Esophagus squamous epithelium (tissue), 5 donors: Measurements from ENCODE around the gene EPN2. TPM values are rescaled to one million over a fixed set of nuclear protein-coding genes. Genes with fewer than 3 reads are reported as not detected.
"Not testable (repeated sequence)": the region's sequence is repeated elsewhere in the genome, so short reads cannot be mapped to it uniquely, and the experiment has no call there.

Experiments
- DNase-seq: peaks from one replicate; lab custom pipeline; 2025; lab: John Stamatoyannopoulos, UW
- H3K27ac ChIP-seq, 4 donors: fragments of 200-600 bp; sonication (generic); one replicate each; pipeline ENCODE4 v1.5.1; 2016 to 2019; ENCODE audit warnings: mild to moderate bottlenecking in 1 of 4
- H3K27me3 ChIP-seq, 4 donors: fragments of 200-600 bp; sonication (generic); 1 replicate in 3 of 4; 2 replicates in 1 of 4; pipeline versions ENCODE4 v1.5.1 to v1.6.0; 2017 to 2021; ENCODE audit warnings: antibody characterized with exemption in 1 of 4
- H3K36me3 ChIP-seq, 3 donors: fragments of 200-600 bp; sonication (generic); one replicate each; pipeline ENCODE4 v1.5.1; 2016 to 2019
- H3K4me1 ChIP-seq, 3 donors: fragments of 200-600 bp; sonication (generic); one replicate each; pipeline ENCODE4 v1.5.1; 2017 to 2019
- H3K4me3 ChIP-seq, 4 donors: fragments of 200-600 bp; sonication (generic); 1 replicate in 3 of 4; 2 replicates in 1 of 4; pipeline ENCODE4 v1.5.1; 2016 to 2019; ENCODE audit warnings: mild to moderate bottlenecking in 2 of 4, moderate library complexity in 1 of 4
- H3K9me3 ChIP-seq, 3 donors: fragments of 200-600 bp; sonication (generic); one replicate each; pipeline ENCODE4 v1.5.1; 2016 to 2019
- POLR2A ChIP-seq, 4 donors: fragments of 450-650 bp; IDR thresholded peaks; one replicate each; pipeline ENCODE4 v1.6.1; 2017; ENCODE audit warnings: antibody characterized with exemption in 4 of 4, mild to moderate bottlenecking in 4 of 4, moderate library complexity in 3 of 4
- WGBS, 2 donors: methylation state at CpG; one replicate each; pipeline ENCODE4 v1.1.5; 2018; 5-methylcytosine and 5-hydroxymethylcytosine counted together
- intact Hi-C: fragments of 100-400 bp; cut with DNase I; formaldehyde crosslinking; loops from one replicate; pipeline ENCODE4 v1.15.0; 2022
- total RNA-seq, 4 donors: library from RNA; depleted of rRNA; stranded (reverse); fragments of >200 nt; gene quantifications; one replicate each; pipeline ENCODE4 v1.1.0, GENCODE V29; 2016
- TF ChIP-seq, protein P1 (sequence below), 6 experiments: fragments of 450-650 bp in 4 of 6; fragments of 200-600 bp in 2 of 6; sonication (generic) in 2 of 6; IDR thresholded peaks; one replicate each; pipeline ENCODE4 v1.5.1; 2016 to 2019; ENCODE audit warnings: antibody characterized with exemption in 6 of 6, mild to moderate bottlenecking in 4 of 6, moderate library complexity in 4 of 6
- donor health status: DM: yes; HTN: yes; CAD: no.

EPN2 gene
- total RNA-seq, 4 donors from 2014 or later = 24.2 to 61.4 (median 56.1) TPM

DNA sequence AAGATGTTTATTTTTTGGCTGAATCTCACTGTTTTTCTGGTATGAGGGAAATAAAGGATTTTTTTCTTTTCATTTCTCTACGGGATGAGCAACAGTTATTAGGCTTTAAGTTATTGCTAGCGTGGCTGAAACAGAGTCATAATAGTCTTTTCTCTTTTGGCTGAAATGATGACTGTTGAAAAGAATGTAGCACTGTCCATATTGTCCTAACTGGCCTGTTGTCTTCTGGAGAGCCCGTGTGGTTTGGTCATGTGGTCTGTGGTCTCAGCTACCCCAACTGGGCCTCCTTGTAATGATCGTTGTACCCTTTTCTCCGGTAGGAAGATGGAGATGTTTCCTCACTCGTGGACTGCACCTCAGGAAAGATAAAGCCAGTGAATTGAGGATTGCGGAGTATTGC lies 36.6 kb downstream of the EPN2 start:
- Histone ChIP-seq H3K4me1 (peaks cover 13 to 74% (median 50%) of the 10 kb centered on the region in 3 donors), H3K9me3 (no peaks in the 10 kb centered on the region), H3K27me3 (no peaks in the 10 kb centered on the region), H3K36me3 (peaks cover 0 to 47% (median 8%) of the 10 kb centered on the region in 3 donors), H3K27ac (peak overlapping the region in 2 of 4 donors; percentile 43 to 56), H3K4me3 (no peak overlapping the region)
- TF ChIP-seq, protein P1, sequence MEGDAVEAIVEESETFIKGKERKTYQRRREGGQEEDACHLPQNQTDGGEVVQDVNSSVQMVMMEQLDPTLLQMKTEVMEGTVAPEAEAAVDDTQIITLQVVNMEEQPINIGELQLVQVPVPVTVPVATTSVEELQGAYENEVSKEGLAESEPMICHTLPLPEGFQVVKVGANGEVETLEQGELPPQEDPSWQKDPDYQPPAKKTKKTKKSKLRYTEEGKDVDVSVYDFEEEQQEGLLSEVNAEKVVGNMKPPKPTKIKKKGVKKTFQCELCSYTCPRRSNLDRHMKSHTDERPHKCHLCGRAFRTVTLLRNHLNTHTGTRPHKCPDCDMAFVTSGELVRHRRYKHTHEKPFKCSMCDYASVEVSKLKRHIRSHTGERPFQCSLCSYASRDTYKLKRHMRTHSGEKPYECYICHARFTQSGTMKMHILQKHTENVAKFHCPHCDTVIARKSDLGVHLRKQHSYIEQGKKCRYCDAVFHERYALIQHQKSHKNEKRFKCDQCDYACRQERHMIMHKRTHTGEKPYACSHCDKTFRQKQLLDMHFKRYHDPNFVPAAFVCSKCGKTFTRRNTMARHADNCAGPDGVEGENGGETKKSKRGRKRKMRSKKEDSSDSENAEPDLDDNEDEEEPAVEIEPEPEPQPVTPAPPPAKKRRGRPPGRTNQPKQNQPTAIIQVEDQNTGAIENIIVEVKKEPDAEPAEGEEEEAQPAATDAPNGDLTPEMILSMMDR (IDR thresholded peaks at IDR 0.05) = no peak
- no peak for TF ChIP-seq POLR2A (IDR thresholded peaks at IDR 0.05)
- DNase-seq = no peak
- 76 to 77% methylated on average over 6 to 7 of the region's 7 CpGs for WGBS, 2 donors
- intact Hi-C loops = no loop called here

DNA sequence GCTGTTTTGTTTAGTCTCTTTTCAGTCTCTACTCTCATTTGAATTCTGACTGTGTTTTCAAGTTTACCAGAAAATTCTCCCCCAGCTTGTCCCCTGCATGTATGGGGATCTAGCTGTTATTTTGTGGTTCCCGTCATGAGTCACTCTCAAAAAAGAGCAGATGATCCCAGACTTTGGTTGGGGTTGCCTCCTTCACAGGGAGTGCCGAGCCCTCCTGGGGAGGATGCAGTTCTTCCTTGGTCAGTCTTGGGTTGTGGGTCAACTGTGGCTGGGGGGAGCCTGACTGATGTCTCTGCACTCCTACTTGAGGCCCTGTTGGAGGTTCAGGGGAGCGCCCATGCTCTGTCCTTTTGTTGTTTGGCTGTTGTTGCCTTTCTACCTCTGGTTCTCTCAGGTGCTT lies 37.7 kb downstream of the EPN2 start:
- Histone ChIP-seq H3K27me3 (no peaks in the 10 kb centered on the region), H3K9me3 (no peaks in the 10 kb centered on the region), H3K4me1 (peaks cover 13 to 72% (median 41%) of the 10 kb centered on the region in 3 donors), H3K4me3 (no peak overlapping the region), H3K27ac (peak overlapping the region in 3 of 4 donors; percentile 16 to 42 (median 35)), H3K36me3 (peaks cover 0 to 53% (median 8%) of the 10 kb centered on the region in 3 donors)
- WGBS, 2 donors = 88 to 95% methylated on average over 2 to 3 of the region's 3 CpGs
- DNase-seq = no peak
- intact Hi-C loops = no loop called here
- TF ChIP-seq, protein P1 (IDR thresholded peaks at IDR 0.05) = no peak
- TF ChIP-seq POLR2A (IDR thresholded peaks at IDR 0.05) = no peak

DNA sequence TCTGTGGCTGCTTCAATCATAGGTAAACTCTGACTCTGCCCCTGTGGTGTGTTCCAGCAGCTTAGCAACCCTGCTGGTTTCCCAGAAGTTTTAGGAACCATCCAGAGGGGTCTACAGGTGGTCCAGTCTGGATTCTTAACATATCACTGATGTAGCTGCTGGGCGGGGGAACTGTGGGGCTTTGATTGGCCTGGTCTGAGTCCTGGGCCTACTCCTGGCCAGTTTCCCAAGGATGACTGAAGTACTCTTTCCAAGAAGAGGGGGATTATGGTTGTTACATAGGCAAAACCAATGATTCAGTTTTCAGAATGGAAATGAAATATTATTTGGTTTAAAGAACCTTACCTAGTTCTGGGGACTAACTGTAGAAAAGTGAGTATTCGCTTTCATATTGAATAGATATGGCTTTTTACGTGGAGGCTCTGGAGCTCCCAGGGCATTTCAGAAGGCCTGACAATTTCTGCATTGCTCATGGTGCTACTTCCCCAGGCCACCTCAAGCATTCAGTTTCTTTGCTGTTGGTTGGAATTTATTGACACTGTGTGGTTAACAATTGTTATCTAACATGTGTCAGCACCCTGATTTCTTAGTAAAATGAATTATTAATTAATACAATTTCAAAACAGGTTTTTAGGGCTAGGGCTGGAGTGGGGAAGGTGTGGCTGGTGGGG lies 38.4 kb downstream of the EPN2 start:
- no peak for DNase-seq
- no peak overlapping the region for H3K4me3 ChIP-seq
- TF ChIP-seq POLR2A (IDR thresholded peaks at IDR 0.05) = no peak
- TF ChIP-seq, protein P1 (IDR thresholded peaks at IDR 0.05) = no peak
- peak overlapping the region in 3 of 4 donors; percentile 16 to 42 (median 35) for H3K27ac ChIP-seq
- no peaks in the 10 kb centered on the region for H3K27me3 ChIP-seq
- WGBS, 2 donors = 90 to 93% methylated on average over 3 of the region's 3 CpGs
- intact Hi-C loops = no loop called here
- H3K9me3 ChIP-seq = no peaks in the 10 kb centered on the region
- peaks cover 12 to 72% (median 35%) of the 10 kb centered on the region in 3 donors for H3K4me1 ChIP-seq
- H3K36me3 ChIP-seq = peaks cover 0 to 60% (median 8%) of the 10 kb centered on the region in 3 donors

DNA sequence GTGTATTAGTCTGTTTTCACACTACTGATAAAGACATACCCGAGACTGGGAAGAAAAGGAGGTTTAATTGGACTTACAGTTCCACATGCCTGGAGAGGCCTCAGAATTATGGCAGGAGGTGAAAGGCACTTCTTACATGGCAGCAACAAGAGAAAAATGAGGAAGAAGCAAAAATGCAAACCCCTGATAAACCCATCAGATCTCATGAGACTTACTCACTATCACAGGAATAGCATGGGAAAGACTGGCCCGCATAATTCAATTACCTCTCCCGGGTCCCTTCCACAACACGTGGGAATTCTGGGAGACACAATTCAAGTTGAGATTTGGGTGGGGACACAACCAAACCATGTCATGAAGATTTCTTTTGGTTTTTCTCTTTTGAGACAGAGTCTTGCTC lies 41.1 kb downstream of the EPN2 start:
- H3K36me3 ChIP-seq = peaks cover 0 to 72% (median 8%) of the 10 kb centered on the region in 3 donors
- DNase-seq, H3K27me3 ChIP-seq, H3K4me3 ChIP-seq, H3K9me3 ChIP-seq, intact Hi-C loops: not testable (repeated sequence)
- peaks cover 3 to 73% (median 25%) of the 10 kb centered on the region in 3 donors for H3K4me1 ChIP-seq
- H3K27ac ChIP-seq = peak overlapping the region in 3 of 4 donors; percentile 4 to 28 (median 16)
- WGBS, 2 donors = 82 to 89% methylated on average over 4 of the region's 4 CpGs

DNA sequence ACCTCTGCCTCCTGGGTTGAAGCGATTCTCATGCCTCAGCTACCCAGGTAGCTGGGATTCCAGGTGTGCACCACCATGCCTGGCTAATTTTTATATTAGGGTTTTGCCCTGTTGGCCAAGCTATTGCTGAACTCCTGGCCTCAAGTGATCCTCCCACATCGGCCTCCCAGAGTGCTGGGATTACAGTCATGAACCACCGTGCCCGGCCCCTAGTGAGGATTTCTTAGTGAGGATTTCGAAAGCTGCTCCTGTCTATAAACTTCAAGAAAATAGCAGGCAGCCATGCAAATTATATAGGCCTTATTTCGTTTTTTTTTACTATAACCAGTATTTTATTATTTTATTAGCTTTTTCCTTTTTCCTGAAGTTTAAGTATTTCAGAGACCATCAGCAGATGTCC lies 41.6 kb downstream of the EPN2 start:
- intact Hi-C loops = no loop called here
- Histone ChIP-seq H3K4me1 (peaks cover 8 to 77% (median 29%) of the 10 kb centered on the region in 3 donors), H3K4me3 (no peak overlapping the region), H3K27me3 (no peaks in the 10 kb centered on the region), H3K36me3 (peaks cover 0 to 76% (median 8%) of the 10 kb centered on the region in 3 donors), H3K9me3 (no peaks in the 10 kb centered on the region), H3K27ac (peak overlapping the region in 3 of 4 donors; percentile 4 to 36 (median 28))
- no peak for TF ChIP-seq POLR2A (IDR thresholded peaks at IDR 0.05)
- TF ChIP-seq, protein P1 (IDR thresholded peaks at IDR 0.05) = no peak
- DNase-seq = no peak
- WGBS, 2 donors = 83 to 93% methylated on average over 6 of the region's 6 CpGs
